Measurements from ENCODE around the gene AKR1D1. TPM values are rescaled to one million over a fixed set of nuclear protein-coding genes. Genes with fewer than 3 reads are reported as not detected.
"Not testable (repeated sequence)": the region's sequence is repeated elsewhere in the genome, so short reads cannot be mapped to it uniquely, and the experiment has no call there.

AKR1D1 gene
- total RNA-seq, 1 experiment from 2014 or later = not detected

DNA sequence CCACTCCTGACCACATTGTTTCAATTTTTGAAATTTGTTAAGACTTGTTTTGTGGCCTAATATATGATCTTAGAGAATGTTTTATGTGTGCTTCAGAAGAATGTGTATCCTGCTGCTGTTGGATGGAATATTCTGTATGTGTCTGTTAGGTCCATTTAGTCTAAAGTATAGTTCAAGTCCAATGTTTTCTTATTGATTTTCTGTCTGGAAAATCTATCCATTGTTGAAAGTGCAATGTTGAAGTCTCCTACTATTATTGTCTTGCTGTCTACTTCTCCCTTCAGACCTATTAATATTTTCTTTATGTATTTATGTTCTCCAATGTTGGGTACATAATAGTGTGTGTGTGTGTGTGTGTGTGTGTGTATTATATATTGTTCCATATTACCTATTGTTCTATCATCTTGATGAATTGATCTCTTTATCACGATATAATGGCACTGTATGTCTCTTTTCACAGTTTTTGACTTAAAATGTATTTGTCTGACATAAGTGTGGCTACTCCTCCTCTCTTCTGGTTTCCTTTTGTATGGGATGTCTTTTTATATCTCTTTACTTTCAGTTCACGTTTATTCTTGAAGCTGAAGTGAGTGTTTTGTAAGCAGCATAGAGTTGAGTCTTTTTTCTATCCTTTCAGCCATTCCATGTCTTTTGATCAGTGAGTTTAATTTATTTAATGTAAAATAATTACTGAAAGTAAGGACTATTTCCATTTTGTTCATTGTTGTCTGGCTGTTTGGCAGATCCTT is 61.3 kb downstream of the AKR1D1 start:
- H3K9ac ChIP-seq (ENCODE audit: low read length) = no peak overlapping the region
- no peaks in the 10 kb centered on the region for H3K9me3 ChIP-seq (ENCODE audit: low read length)
- no peaks in the 10 kb centered on the region for H3K27me3 ChIP-seq (ENCODE audit: low read length)
- H3K4me1 ChIP-seq (ENCODE audit: low read length) = no peaks in the 10 kb centered on the region
- H3K79me2 ChIP-seq (ENCODE audit: low read length) = no peaks in the 10 kb centered on the region
- H2AFZ ChIP-seq (ENCODE audit: low read length) = no peak overlapping the region
- H3K36me3 ChIP-seq (ENCODE audit: insufficient read depth, low read length) = no peaks in the 10 kb centered on the region
- no peaks in the 10 kb centered on the region for H4K20me1 ChIP-seq (ENCODE audit: insufficient read depth, low read depth, low read length)
- no peak for DNase-seq
- H3K4me2 ChIP-seq (ENCODE audit: low read depth, low read length, poor library complexity, severe bottlenecking) = no peak overlapping the region
- H3K4me3 ChIP-seq (ENCODE audit: low read length) = no peak overlapping the region
- H3K9me2 ChIP-seq (replicated peaks; ENCODE audit: insufficient read depth, low read length) = no peaks in the 10 kb centered on the region
- H3K27ac ChIP-seq (ENCODE audit: low read length) = no peak overlapping the region

DNA sequence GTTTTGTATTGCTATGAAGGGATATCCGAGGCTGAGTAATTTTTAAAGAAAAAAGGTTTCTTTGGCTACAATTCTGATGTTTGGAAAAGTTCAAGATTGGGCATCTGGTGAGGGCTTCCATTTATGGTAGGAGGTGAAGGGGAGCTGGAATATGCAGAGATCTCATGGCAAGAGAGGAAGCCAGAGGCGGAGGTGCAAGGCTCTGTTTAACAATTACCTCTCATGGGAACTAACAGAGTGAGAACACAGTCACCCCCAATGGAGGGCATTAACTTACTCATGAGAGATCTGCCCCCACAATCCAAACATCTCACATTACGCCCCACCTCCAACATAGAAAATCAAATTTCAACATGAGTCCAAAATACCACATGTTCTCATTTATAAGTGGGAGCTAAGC is 62.0 kb downstream of the AKR1D1 start:
- no peaks in the 10 kb centered on the region for H3K36me3 ChIP-seq (ENCODE audit: insufficient read depth, low read length)
- H3K9ac ChIP-seq (ENCODE audit: low read length) = no peak overlapping the region
- no peak overlapping the region for H2AFZ ChIP-seq (ENCODE audit: low read length)
- H3K27me3 ChIP-seq (ENCODE audit: low read length) = no peaks in the 10 kb centered on the region
- no peaks in the 10 kb centered on the region for H3K9me3 ChIP-seq (ENCODE audit: low read length)
- H3K9me2 ChIP-seq (replicated peaks; ENCODE audit: insufficient read depth, low read length) = no peaks in the 10 kb centered on the region
- no peaks in the 10 kb centered on the region for H3K79me2 ChIP-seq (ENCODE audit: low read length)
- H4K20me1 ChIP-seq (ENCODE audit: insufficient read depth, low read depth, low read length) = no peaks in the 10 kb centered on the region
- H3K4me1 ChIP-seq (ENCODE audit: low read length) = no peaks in the 10 kb centered on the region
- no peak overlapping the region for H3K4me2 ChIP-seq (ENCODE audit: low read depth, low read length, poor library complexity, severe bottlenecking)
- no peak overlapping the region for H3K27ac ChIP-seq (ENCODE audit: low read length)
- no peak overlapping the region for H3K4me3 ChIP-seq (ENCODE audit: low read length)
- DNase-seq = no peak

DNA sequence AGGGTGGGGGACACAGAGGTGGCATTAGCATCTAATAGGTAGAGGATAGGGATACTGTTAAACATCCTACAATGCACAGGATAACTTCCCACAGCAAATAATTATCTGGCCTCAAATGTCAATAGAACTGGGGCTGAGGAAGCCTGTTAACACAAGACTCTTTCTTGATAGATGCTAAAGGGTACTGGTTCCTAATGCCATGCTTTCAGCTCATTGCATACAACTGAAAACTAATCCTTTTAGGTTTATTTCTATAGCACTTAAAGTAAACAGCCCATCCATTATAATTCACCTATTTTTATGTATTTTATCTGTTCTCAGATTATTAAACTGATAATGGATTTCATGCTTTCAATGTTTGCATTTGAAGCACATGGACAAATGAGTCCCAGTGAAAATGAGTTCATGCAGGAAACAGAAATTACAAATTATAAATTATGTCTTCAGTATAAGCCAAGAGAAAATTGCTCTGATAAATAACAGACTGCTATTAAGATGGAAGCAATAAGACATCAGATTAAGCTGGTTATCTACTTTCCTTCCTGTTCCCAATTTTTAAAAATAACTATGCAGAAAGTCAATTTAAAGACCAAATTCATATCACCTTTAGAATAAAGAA is 66.4 kb downstream of the AKR1D1 start:
- Histone ChIP-seq H2AFZ (ENCODE audit: low read length) (no peak overlapping the region), H3K4me1 (ENCODE audit: low read length) (no peaks in the 10 kb centered on the region), H3K4me3 (ENCODE audit: low read length) (no peak overlapping the region), H3K4me2 (ENCODE audit: low read depth, low read length, poor library complexity, severe bottlenecking) (no peak overlapping the region), H3K36me3 (ENCODE audit: insufficient read depth, low read length) (no peaks in the 10 kb centered on the region), H3K9ac (ENCODE audit: low read length) (no peak overlapping the region), H3K9me2 (replicated peaks; ENCODE audit: insufficient read depth, low read length) (no peaks in the 10 kb centered on the region), H3K27ac (ENCODE audit: low read length) (no peak overlapping the region), H4K20me1 (ENCODE audit: insufficient read depth, low read depth, low read length) (no peaks in the 10 kb centered on the region), H3K9me3 (ENCODE audit: low read length) (no peaks in the 10 kb centered on the region), H3K27me3 (ENCODE audit: low read length) (no peaks in the 10 kb centered on the region), H3K79me2 (ENCODE audit: low read length) (no peaks in the 10 kb centered on the region)
- DNase-seq = no peak

DNA sequence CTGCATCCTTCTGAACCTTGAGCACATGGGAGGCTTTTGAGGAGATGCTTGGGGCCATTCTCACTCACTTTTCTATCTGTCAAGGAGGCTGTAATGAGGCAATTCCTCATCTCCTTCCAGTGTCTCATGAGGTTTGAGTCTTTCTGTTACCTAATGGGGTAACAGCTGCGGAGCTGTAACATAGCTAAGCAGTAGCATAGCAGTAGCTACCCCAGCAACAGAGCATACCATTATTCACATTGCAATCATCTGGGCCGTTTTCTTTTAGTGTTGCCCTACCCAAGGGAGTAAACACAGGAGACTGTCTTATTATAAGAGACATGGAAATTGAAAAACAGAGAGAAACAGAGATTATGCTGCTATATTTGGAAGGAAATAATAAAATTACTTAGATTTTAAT is 68.7 kb downstream of the AKR1D1 start:
- Histone ChIP-seq H3K9ac (ENCODE audit: low read length) (no peak overlapping the region), H4K20me1 (ENCODE audit: insufficient read depth, low read depth, low read length) (no peaks in the 10 kb centered on the region), H3K4me3 (ENCODE audit: low read length) (no peak overlapping the region), H2AFZ (ENCODE audit: low read length) (no peak overlapping the region), H3K9me2 (replicated peaks; ENCODE audit: insufficient read depth, low read length) (no peaks in the 10 kb centered on the region), H3K79me2 (ENCODE audit: low read length) (no peaks in the 10 kb centered on the region), H3K27ac (ENCODE audit: low read length) (no peak overlapping the region), H3K4me2 (ENCODE audit: low read depth, low read length, poor library complexity, severe bottlenecking) (no peak overlapping the region), H3K36me3 (ENCODE audit: insufficient read depth, low read length) (no peaks in the 10 kb centered on the region), H3K4me1 (ENCODE audit: low read length) (no peaks in the 10 kb centered on the region), H3K27me3 (ENCODE audit: low read length) (no peaks in the 10 kb centered on the region), H3K9me3 (ENCODE audit: low read length) (no peaks in the 10 kb centered on the region)
- DNase-seq = no peak

DNA sequence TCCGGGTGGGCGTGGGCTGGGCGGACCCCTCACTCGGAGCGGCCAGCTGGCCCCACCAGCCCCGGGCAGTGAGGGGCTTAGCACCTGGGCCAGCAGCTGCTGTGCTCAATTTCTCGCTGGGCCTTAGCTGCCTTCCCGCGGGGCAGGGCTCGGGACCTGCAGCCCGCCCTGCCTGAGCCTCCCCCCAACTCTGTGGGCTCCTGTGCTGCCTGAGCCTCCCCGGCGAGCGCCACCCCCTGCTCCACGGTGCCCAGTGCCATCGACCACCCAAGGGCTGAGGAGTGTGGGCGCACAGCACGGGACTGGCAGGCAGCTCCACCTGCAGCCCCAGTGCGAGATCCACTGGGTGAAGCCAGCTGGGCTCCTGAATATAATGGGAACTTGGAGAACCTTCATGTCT is 70.0 kb downstream of the AKR1D1 start:
- DNase-seq; H3K4me2 ChIP-seq (ENCODE audit: low read depth, low read length, poor library complexity, severe bottlenecking); H3K27me3 ChIP-seq (ENCODE audit: low read length): not testable (repeated sequence)

DNA sequence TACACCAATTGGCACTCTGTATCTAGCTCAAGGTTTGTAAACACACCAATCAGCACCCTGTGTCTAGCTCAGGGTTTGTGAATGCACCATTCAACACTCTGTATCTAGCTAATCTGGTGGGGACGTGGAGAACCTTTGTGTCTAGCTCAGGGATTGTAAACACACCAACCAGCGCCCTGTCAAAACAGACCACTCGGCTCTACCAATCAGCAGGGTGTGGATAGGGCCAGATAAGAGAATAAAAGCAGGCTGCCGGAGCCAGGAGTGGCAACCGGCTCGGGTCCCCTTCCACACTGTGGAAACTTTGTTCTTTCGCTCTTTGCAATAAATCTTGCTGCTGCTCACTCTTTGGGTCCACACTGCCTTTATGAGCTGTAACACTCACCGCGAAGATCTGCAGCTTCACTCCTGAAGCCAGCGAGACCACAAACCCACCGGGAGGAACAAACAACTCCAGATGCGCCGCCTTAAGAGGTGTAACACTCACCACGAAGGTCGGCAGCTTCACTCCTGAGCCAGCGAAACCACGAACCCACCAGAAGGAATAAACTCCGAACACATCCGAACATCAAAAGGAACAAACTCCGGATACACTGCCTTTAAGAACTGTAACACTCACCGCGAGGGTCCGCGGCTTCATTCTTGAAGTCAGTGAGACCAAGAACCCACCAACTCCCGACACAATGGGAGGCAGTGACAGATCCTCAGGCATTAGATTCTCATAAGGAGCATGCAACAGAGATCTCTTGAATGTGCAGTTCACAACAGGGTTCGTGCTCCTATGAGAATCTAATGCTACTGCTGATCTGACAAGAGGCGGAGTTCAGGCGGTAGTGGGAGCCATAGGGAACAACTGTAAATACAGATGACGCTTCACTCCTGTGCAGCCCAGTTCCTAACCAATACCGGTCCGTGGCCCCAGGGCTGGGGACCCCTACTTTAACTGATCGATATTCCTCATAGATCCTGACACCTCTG is 70.8 kb downstream of the AKR1D1 start:
- H2AFZ ChIP-seq (ENCODE audit: low read length); H3K36me3 ChIP-seq (ENCODE audit: insufficient read depth, low read length); H3K9ac ChIP-seq (ENCODE audit: low read length); H3K4me2 ChIP-seq (ENCODE audit: low read depth, low read length, poor library complexity, severe bottlenecking); H3K4me3 ChIP-seq (ENCODE audit: low read length); H3K9me3 ChIP-seq (ENCODE audit: low read length); H3K79me2 ChIP-seq (ENCODE audit: low read length); H3K4me1 ChIP-seq (ENCODE audit: low read length); DNase-seq; H3K9me2 ChIP-seq (replicated peaks; ENCODE audit: insufficient read depth, low read length); H3K27me3 ChIP-seq (ENCODE audit: low read length); H4K20me1 ChIP-seq (ENCODE audit: insufficient read depth, low read depth, low read length); H3K27ac ChIP-seq (ENCODE audit: low read length): not testable (repeated sequence)

More for the DNA sequence above, 70.0 kb downstream of the AKR1D1 start:
- H4K20me1 ChIP-seq (ENCODE audit: insufficient read depth, low read depth, low read length); H3K4me1 ChIP-seq (ENCODE audit: low read length); H3K9ac ChIP-seq (ENCODE audit: low read length); H3K36me3 ChIP-seq (ENCODE audit: insufficient read depth, low read length); H2AFZ ChIP-seq (ENCODE audit: low read length); H3K79me2 ChIP-seq (ENCODE audit: low read length); H3K27ac ChIP-seq (ENCODE audit: low read length); H3K9me2 ChIP-seq (replicated peaks; ENCODE audit: insufficient read depth, low read length); H3K9me3 ChIP-seq (ENCODE audit: low read length); H3K4me3 ChIP-seq (ENCODE audit: low read length): not testable (repeated sequence)

DNA sequence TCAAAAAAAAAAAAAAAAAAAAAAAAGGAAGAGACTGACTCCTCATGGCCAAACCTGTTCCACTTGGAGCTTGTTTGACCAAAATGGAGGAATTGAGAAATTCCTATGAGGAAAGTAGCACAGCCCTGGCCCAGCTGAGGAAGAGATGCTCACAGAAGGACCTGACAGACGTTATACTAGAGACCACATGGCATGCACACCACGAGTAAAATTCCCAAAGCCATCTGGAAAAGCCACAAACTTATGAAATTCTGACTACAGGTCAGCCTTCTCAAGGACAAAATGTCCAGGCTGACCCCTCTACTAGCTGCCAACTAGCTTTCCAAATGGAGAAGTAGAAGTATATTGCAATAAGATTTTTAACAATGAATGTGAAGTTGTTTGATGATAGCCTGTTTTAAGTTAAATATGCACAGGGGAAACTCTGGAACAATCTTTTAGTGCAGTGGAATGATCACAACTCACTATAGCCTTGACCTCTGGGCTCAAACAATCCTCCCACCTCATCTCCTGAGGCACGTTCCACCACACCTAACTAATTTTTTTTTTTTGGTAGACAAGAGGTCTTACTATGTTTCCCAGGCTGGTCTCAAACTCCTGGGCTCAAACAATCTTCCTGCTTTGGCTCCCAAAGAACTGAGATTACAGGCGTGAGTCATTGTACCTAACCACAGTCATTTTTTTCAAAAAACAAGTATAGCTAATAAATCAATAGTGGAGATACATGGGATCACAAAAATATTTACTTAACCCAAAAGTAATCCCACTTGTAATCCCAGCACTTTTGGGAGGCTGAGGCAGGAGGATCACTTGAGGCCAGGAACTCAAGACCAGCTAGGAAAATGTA is 75.7 kb downstream of the AKR1D1 start:
- H3K9ac ChIP-seq (ENCODE audit: low read length) = no peak overlapping the region
- no peaks in the 10 kb centered on the region for H3K79me2 ChIP-seq (ENCODE audit: low read length)
- no peak overlapping the region for H2AFZ ChIP-seq (ENCODE audit: low read length)
- no peak overlapping the region for H3K4me3 ChIP-seq (ENCODE audit: low read length)
- no peak for DNase-seq
- H4K20me1 ChIP-seq (ENCODE audit: insufficient read depth, low read depth, low read length) = no peaks in the 10 kb centered on the region
- no peaks in the 10 kb centered on the region for H3K36me3 ChIP-seq (ENCODE audit: insufficient read depth, low read length)
- H3K4me1 ChIP-seq (ENCODE audit: low read length) = no peaks in the 10 kb centered on the region
- H3K27ac ChIP-seq (ENCODE audit: low read length) = no peak overlapping the region
- no peak overlapping the region for H3K4me2 ChIP-seq (ENCODE audit: low read depth, low read length, poor library complexity, severe bottlenecking)
- no peaks in the 10 kb centered on the region for H3K9me3 ChIP-seq (ENCODE audit: low read length)
- no peaks in the 10 kb centered on the region for H3K9me2 ChIP-seq (replicated peaks; ENCODE audit: insufficient read depth, low read length)
- H3K27me3 ChIP-seq (ENCODE audit: low read length) = no peaks in the 10 kb centered on the region
